ENCODE measurements around the gene THSD7A. TPM values are rescaled to one million over a fixed set of nuclear protein-coding genes. Genes with fewer than 3 reads are reported as not detected.

Gene THSD7A
- polyA plus RNA-seq, 1 donor (not counting 4 experiments of a cell fraction or from before 2014, with no cell fraction given): not detected

GRCh38 chr7:11681461-11681860 lies 150.5 kb downstream of the THSD7A start:
- DNase-seq (ENCODE audit: low read depth, low spot score) (no peak), FAIRE-seq (no peak)
- no peak overlapping the region for H3K9ac ChIP-seq (ENCODE audit: control insufficient read depth, extremely low read depth, insufficient read depth, low read length)

DNA sequence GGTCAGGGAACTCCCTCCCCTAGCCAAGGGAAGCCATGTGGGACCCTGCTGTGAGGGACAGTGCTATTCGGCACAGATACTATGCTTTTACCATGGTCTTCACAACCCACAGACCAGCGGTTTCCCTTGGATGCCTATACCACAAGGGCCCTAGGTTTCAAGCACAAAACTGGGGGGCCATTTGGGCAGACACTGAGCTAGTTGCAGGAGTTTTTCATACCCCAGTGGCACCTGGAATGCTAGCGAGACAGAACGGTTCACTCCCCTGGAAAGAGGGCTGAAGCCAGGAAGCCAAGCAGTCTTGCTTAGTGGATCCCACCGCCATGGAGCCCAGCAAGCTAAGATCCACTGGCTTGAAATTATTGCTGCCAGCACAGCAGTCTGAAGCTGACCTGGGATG lies 156.8 kb downstream of the THSD7A start:
- TF ChIP-seq, protein P1, sequence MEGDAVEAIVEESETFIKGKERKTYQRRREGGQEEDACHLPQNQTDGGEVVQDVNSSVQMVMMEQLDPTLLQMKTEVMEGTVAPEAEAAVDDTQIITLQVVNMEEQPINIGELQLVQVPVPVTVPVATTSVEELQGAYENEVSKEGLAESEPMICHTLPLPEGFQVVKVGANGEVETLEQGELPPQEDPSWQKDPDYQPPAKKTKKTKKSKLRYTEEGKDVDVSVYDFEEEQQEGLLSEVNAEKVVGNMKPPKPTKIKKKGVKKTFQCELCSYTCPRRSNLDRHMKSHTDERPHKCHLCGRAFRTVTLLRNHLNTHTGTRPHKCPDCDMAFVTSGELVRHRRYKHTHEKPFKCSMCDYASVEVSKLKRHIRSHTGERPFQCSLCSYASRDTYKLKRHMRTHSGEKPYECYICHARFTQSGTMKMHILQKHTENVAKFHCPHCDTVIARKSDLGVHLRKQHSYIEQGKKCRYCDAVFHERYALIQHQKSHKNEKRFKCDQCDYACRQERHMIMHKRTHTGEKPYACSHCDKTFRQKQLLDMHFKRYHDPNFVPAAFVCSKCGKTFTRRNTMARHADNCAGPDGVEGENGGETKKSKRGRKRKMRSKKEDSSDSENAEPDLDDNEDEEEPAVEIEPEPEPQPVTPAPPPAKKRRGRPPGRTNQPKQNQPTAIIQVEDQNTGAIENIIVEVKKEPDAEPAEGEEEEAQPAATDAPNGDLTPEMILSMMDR (optimal IDR thresholded peaks at IDR 0.05 in 1 of 3, IDR thresholded peaks at IDR 0.05 in 1 of 3, conservative IDR thresholded peaks at IDR 0.05 in 1 of 3; ENCODE audit: extremely low read depth in 1 of 3, insufficient read depth in 2 of 3, low read length in 3 of 3): no peak
- TF ChIP-seq EZH2 (IDR thresholded peaks at IDR 0.05; ENCODE audit: low read length): no peak
- H3K27me3 ChIP-seq (ENCODE audit: control insufficient read depth, extremely low read depth, insufficient read depth, low read length): no peaks in the 10 kb centered on the region
- dilution Hi-C loops (cut with MboI; ENCODE audit: extremely low pct_ligation_motif_present, low sequenced_read_pairs): no loop called here

More at GRCh38 chr7:11681461-11681860, 150.5 kb downstream of the THSD7A start:
- Histone ChIP-seq H3K4me2 (ENCODE audit: control insufficient read depth, extremely low read depth, insufficient read depth, low read depth, low read length) (no peak overlapping the region), H3K4me3 (ENCODE audit: control insufficient read depth in 2 of 3, extremely low read depth in 1 of 3, insufficient read depth in 2 of 3, low read depth in 1 of 3, low read length in 3 of 3) (no peak overlapping the region), H3K79me2 (ENCODE audit: control insufficient read depth, insufficient read depth, low read length) (no peaks in the 10 kb centered on the region), H3K9me1 (ENCODE audit: control insufficient read depth, extremely low read depth, insufficient read depth, low read length) (no peaks in the 10 kb centered on the region), H4K20me1 (ENCODE audit: control insufficient read depth, extremely low read depth, insufficient read depth, low read length) (no peaks in the 10 kb centered on the region), H3K27me3 (ENCODE audit: control insufficient read depth, extremely low read depth, insufficient read depth, low read length) (no peaks in the 10 kb centered on the region), H3K4me1 (ENCODE audit: control insufficient read depth, extremely low read depth, insufficient read depth, low read length) (no peaks in the 10 kb centered on the region), H2AFZ (ENCODE audit: control insufficient read depth, low read length) (no peak overlapping the region), H3K9me3 (ENCODE audit: control insufficient read depth, low read depth, low read length) (no peaks in the 10 kb centered on the region), H3K27ac (ENCODE audit: control insufficient read depth, insufficient read depth, low read length) (no peak overlapping the region), H3K36me3 (ENCODE audit: control insufficient read depth in 2 of 2, extremely low read depth in 1 of 2, insufficient read depth in 2 of 2, low read length in 2 of 2) (no peaks in the 10 kb centered on the region)
- TF ChIP-seq, protein P1 (optimal IDR thresholded peaks at IDR 0.05 in 1 of 3, IDR thresholded peaks at IDR 0.05 in 1 of 3, conservative IDR thresholded peaks at IDR 0.05 in 1 of 3; ENCODE audit: extremely low read depth in 1 of 3, insufficient read depth in 2 of 3, low read length in 3 of 3): no peak
- no peak for TF ChIP-seq EZH2 (IDR thresholded peaks at IDR 0.05; ENCODE audit: low read length)
- dilution Hi-C loops (cut with MboI; ENCODE audit: extremely low pct_ligation_motif_present, low sequenced_read_pairs): no loop called here

More for the DNA sequence above, 156.8 kb downstream of the THSD7A start:
- Histone ChIP-seq H3K9me1 (ENCODE audit: control insufficient read depth, extremely low read depth, insufficient read depth, low read length) (no peaks in the 10 kb centered on the region), H3K79me2 (ENCODE audit: control insufficient read depth, insufficient read depth, low read length) (no peaks in the 10 kb centered on the region), H2AFZ (ENCODE audit: control insufficient read depth, low read length) (no peak overlapping the region), H3K4me3 (ENCODE audit: control insufficient read depth in 2 of 3, extremely low read depth in 1 of 3, insufficient read depth in 2 of 3, low read depth in 1 of 3, low read length in 3 of 3) (no peak overlapping the region), H3K9me3 (ENCODE audit: control insufficient read depth, low read depth, low read length) (no peaks in the 10 kb centered on the region), H3K36me3 (ENCODE audit: control insufficient read depth in 2 of 2, extremely low read depth in 1 of 2, insufficient read depth in 2 of 2, low read length in 2 of 2) (no peaks in the 10 kb centered on the region), H3K9ac (ENCODE audit: control insufficient read depth, extremely low read depth, insufficient read depth, low read length) (no peak overlapping the region), H3K27ac (ENCODE audit: control insufficient read depth, insufficient read depth, low read length) (no peak overlapping the region), H3K4me1 (ENCODE audit: control insufficient read depth, extremely low read depth, insufficient read depth, low read length) (no peaks in the 10 kb centered on the region), H3K4me2 (ENCODE audit: control insufficient read depth, extremely low read depth, insufficient read depth, low read depth, low read length) (no peak overlapping the region), H4K20me1 (ENCODE audit: control insufficient read depth, extremely low read depth, insufficient read depth, low read length) (no peaks in the 10 kb centered on the region)
- FAIRE-seq (no peak), DNase-seq (ENCODE audit: low read depth, low spot score) (no peak)

Measured in keratinocyte (primary cell).